Measurements from ENCODE around the gene BSND. TPM values are rescaled to one million over a fixed set of nuclear protein-coding genes. Genes with fewer than 3 reads are reported as not detected.

Gene BSND
- total RNA-seq, 1 experiment from 2014 or later = 0.17 TPM

- Histone ChIP-seq H3K79me1 (ENCODE audit: insufficient read depth, low read depth, low read length, poor library complexity, severe bottlenecking) (no peaks in the 10 kb centered on the region), H2BK15ac (ENCODE audit: low read depth, low read length) (no peak overlapping the region), H3K79me2 (ENCODE audit: insufficient read depth, low read length) (no peaks in the 10 kb centered on the region), H3K9ac (ENCODE audit: extremely low read depth, insufficient read length, low read length) (no peak overlapping the region), H4K8ac (replicated peaks; ENCODE audit: insufficient read length, low read depth, low read length) (no peak overlapping the region), H3K4me2 (ENCODE audit: insufficient read depth, insufficient read length, low read length) (no peak overlapping the region), H3K18ac (ENCODE audit: insufficient read length, low read depth, low read length) (no peak overlapping the region), H2BK20ac (ENCODE audit: low read depth, low read length, poor library complexity, severe bottlenecking) (no peak overlapping the region), H3K23me2 (ENCODE audit: insufficient read length, low read depth, low read length, poor library complexity, severe bottlenecking) (peaks cover 7% of the 10 kb centered on the region), H2BK120ac (ENCODE audit: low read depth, low read length, poor library complexity, severe bottlenecking) (no peak overlapping the region), H2BK12ac (ENCODE audit: insufficient read length, low read depth, low read length) (no peak overlapping the region), H2AK5ac (ENCODE audit: insufficient read length, low read length) (no peak overlapping the region), H3K56ac (ENCODE audit: insufficient read length, low read depth, low read length) (no peak overlapping the region), H4K5ac (ENCODE audit: insufficient read length, low read depth, low read length) (no peak overlapping the region), H3K23ac (ENCODE audit: insufficient read length, low read depth, low read length) (no peak overlapping the region), H2BK5ac (ENCODE audit: insufficient read length, low read length) (no peak overlapping the region), H3K14ac (ENCODE audit: insufficient read depth, low read length) (no peak overlapping the region), H4K91ac (ENCODE audit: insufficient read length, low read depth, low read length) (no peak overlapping the region), H3K4ac (ENCODE audit: low read depth, low read length) (no peak overlapping the region), H3K27ac (ENCODE audit: insufficient read length, low read depth, low read length) (no peak overlapping the region), H2AFZ (ENCODE audit: low read length) (no peak overlapping the region), H3K4me1 (ENCODE audit: insufficient read depth, low read length) (no peaks in the 10 kb centered on the region), H3K27me3 (ENCODE audit: insufficient read depth, low read length) (peaks cover 27% of the 10 kb centered on the region; the same call in 1 of the 2 replicates), H3K9me3 (ENCODE audit: control insufficient read depth, low read depth, low read length) (no peaks in the 10 kb centered on the region), H4K20me1 (ENCODE audit: control insufficient read depth, insufficient read depth, insufficient read length) (no peaks in the 10 kb centered on the region), H3T11ph (ENCODE audit: low read length) (no peak overlapping the region)
- DNase-seq = no peak
- Mint-ChIP-seq H3K27ac (no peak overlapping the region), H3K27me3 (ENCODE audit: low read depth) (peaks cover 53% of the 10 kb centered on the region), H3K4me1 (peaks cover 16 to 23% of the 10 kb centered on the region in 2 experiments), H3K9me3 (no peaks in the 10 kb centered on the region), H3K36me3 (ENCODE audit: insufficient read depth in 1 of 3, low read depth in 3 of 3) (no peaks in the 10 kb centered on the region), H3K4me3 (no peak overlapping the region)
- WGBS (ENCODE audit: extremely low coverage, insufficient read length, low lambda C conversion rate) = no CpG with 5 or more reads among the region's 4 CpGs
- TF ChIP-seq CTCF (conservative IDR thresholded peaks at IDR 0.05) = no peak
Observed at GRCh38 chr1:55001311-55001710, 2.6 kb downstream of the BSND start.
